GM15510 (cell line): ENCODE results near the gene ATP13A5.

Source experiments
- POLR2A ChIP-seq: IDR thresholded peaks from 3 replicates; pipeline ENCODE4 v1.6.1; 2011; ENCODE audit warnings: borderline replicate concordance; ENCODE audit not compliant: insufficient read length; ENCODE audit errors: extremely low read depth

The ATP13A5 gene

DNA sequence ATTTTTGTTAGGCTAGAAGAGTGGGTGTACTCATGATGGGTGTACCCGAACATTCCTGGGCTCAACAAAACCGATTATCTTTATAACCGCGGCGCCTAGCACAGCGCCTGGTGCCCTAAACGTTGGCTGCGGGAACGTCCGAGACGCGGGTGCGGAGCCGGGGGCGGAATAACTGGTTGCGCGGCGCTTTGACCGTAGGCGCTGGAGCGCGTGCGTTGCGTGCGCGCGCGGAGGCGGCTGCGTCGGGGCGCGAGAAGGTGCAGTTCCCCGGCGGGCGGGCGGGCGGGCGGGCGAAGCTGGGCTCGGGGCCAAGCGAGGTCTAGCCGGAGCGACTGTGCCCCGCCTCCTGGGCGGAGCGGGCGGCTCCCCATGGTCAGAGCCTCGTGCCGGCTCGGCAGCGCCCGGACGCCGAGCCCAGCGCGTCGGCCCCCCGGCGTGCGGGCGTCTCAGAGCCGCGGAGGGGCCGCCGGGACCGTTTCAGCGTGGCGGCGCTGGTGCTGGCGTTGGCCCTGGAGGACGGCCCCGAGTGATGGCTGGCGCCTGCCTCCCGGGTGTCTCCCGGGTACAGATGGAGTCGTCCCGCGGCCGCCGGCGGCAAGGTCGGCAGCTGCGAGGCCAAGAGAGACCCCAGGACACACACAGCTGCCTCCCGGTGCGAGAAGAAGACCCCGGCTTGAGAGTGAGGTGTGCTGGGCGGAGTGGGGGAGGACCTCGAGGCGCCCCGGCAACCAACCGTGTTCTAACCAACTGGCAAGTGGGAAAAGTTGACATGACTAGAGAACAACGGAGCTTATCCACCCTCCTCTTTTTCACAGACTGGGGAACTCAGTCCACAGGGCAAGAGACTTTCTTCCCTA is 137.5 kb downstream of the ATP13A5 start, which contains the start of gene PLAAT1:
Gene PLAAT1, plus strand, starts transcription at position 373 of the 857 bp plus-strand sequence. CDS start 14,429 bp downstream, outside the sequence.
- no peak for TF ChIP-seq POLR2A

- TF ChIP-seq POLR2A: no peak
Observed at GRCh38 chr3:193240436-193240849, 138.1 kb downstream of the ATP13A5 start.

- TF ChIP-seq POLR2A: no peak
Observed at GRCh38 chr3:193237030-193237429, 141.5 kb downstream of the ATP13A5 start.

DNA sequence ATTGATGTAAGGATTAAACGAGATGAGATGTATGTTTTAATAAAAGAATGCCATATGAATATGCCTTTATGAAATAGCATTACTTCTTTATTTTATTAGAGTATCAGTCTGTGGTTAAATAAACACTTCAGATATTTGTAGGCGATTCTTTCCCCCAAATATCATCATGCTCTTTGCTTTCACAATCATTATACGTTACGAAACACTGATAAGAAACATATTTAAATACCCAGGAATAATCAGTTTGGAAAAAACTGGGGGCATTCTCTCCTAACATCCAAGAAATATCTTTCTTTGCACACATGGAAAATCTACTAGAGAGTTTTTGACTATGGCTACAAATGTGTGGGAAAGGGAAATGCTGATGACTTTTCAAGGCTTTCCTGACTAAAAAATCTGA is 142.0 kb downstream of the ATP13A5 start:
- TF ChIP-seq POLR2A: no peak

DNA sequence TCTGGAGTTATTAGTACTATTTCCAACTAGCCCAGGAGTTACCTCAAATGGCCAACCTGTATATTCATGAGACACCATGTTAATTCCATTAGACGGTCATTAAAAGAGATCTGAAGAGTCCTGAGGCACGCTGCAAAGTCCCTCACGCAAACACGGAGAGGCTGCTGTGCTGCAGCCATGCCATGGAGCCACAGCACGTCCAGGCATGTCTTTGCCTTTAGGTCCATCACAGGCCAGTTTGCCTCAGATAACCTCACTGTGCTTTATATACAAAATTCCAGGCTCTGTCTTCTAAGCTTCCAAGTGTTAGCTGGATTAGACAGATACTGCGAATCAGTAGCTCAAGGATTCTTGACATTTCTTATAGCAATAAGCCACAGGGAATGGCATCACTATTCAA is 147.4 kb downstream of the ATP13A5 start:
- TF ChIP-seq POLR2A: no peak

DNA sequence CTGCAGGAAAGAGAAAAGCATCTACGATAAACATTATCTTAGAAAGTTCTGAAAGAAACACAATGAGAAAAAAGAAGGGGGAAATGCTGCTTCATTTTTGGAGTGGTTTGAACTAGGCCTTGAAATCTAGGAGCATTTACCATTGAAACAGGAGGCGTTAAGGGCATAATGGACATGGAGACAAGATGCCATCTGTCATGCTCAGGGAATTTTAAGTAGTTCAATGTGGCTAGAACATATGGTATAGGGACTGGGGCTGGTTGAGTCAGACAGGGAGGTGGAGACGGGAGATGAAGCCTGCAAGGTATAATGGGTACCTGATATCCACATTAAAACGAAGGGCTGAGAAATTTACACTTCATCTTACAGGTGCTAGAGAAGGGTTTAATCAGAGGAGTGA is 147.9 kb downstream of the ATP13A5 start:
- no peak for TF ChIP-seq POLR2A

DNA sequence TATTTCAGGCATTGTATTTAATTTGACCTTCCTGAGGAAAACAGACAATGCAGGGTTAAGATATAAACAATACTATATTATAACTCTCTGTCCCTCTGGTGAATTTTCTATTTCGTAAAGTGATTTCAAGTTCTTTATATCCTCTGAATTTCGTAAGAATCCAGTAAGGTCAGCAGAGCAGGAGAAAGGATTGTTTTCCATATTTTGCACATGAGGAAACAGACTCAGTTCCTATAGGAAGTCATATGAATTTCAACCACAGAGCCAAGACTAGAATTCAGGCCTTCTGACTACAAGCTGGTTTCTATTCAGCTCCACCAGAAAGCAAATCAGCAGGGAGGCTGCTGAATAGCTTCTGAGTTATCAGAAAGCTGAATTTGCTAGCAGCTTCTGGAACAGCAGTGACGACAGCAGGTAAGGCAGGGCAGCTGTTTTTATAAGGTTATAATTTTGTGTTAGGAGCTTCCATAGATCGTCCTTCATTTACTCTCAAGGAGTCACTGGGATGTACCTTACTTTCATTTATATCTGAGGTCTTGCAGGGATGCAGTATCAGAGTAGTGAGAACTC is 148.6 kb downstream of the ATP13A5 start:
- no peak for TF ChIP-seq POLR2A

- TF ChIP-seq POLR2A: no peak
Observed at GRCh38 chr3:193228206-193228605, 150.3 kb downstream of the ATP13A5 start.

GRCh38 chr3:193225302-193226125 is 153.0 kb downstream of the ATP13A5 start:
- TF ChIP-seq POLR2A: no peak
